Measurements from ENCODE around the gene MSRB1. TPM values are rescaled to one million over a fixed set of nuclear protein-coding genes. Genes with fewer than 3 reads are reported as not detected.

The MSRB1 gene
- total and polyA plus RNA-seq, 2 of the 8 experiments (the other 6 are each of a cell fraction or from before 2014, with no cell fraction given), result 28.2 to 51.4 TPM

- no peak for FAIRE-seq
- POLR2A ChIA-PET (ENCODE audit: partially characterized antibody), result interaction anchor here (0.8 to 11.7 kb wide), 2 partner anchors 22 to 111 kb away, joined by 3 to 336 read pairs; partner anchors contain the start of genes FAHD1, NDUFB10, RNF151 and RPL3L
- CTCF ChIA-PET (ENCODE audit: partially characterized antibody), result no interaction called here
Measured at GRCh38 chr16:1938316-1938715, 4.7 kb downstream of the MSRB1 start.

More at GRCh38 chr16:1938316-1938715, 4.7 kb downstream of the MSRB1 start:
- peaks cover 0 to 4% of the 10 kb centered on the region in 2 experiments for H4K20me1 ChIP-seq (replicated peaks in 1 of 2; ENCODE audit: control insufficient read depth in 1 of 2, insufficient read depth in 2 of 2, low read length in 2 of 2)
- no peak overlapping the region for H3K23ac ChIP-seq (ENCODE audit: insufficient read length)
- H2AFZ ChIP-seq (ENCODE audit: low read length), result no peak overlapping the region
- no peak overlapping the region for H2AK5ac ChIP-seq (ENCODE audit: low read depth, low read length)
- no peak overlapping the region for H3K9ac ChIP-seq (replicated peaks in 1 of 4; ENCODE audit: extremely low read depth in 1 of 4, low read depth in 3 of 4, low read length in 3 of 4)
- H2BK120ac ChIP-seq (replicated peaks; ENCODE audit: low read depth, low read length), result no peak overlapping the region
- no peak overlapping the region for H3K4ac ChIP-seq (replicated peaks; ENCODE audit: insufficient read length, low read depth, low read length)
- H3K27ac ChIP-seq (ENCODE audit: low read depth, low read length), result no peak overlapping the region
- H2BK20ac ChIP-seq (ENCODE audit: low read length), result no peak overlapping the region
- H3K56ac ChIP-seq (replicated peaks; ENCODE audit: insufficient read length, low read depth, low read length), result no peak overlapping the region
- no peaks in the 10 kb centered on the region for H3K79me2 ChIP-seq (ENCODE audit: control insufficient read depth in 1 of 2, insufficient read depth in 2 of 2, low read length in 2 of 2)
- peaks cover 0 to 2% (median 0%) of the 10 kb centered on the region in 4 experiments; a peak in 1 of 7 replicates for H3K27me3 ChIP-seq (replicated peaks in 1 of 4; ENCODE audit: control insufficient read depth in 3 of 4, extremely low read depth in 1 of 4, insufficient read depth in 3 of 4, low read length in 3 of 4)
- no peak for DNase-seq (ENCODE audit: low read depth in 1 of 2, low spot score in 2 of 2)
- no peaks in the 10 kb centered on the region for H3K9me3 ChIP-seq (ENCODE audit: insufficient read depth in 2 of 2, low read depth in 1 of 2, low read length in 1 of 2)
- H3K18ac ChIP-seq (ENCODE audit: extremely low read depth, low read length), result no peak overlapping the region
- H3K4me1 ChIP-seq (replicated peaks in 1 of 4; ENCODE audit: control insufficient read depth in 3 of 4, insufficient read depth in 4 of 4, low read length in 3 of 4), result peaks cover 0 to 8% (median 6%) of the 10 kb centered on the region in 4 experiments; a peak in 5 of 7 replicates
- H2BK15ac ChIP-seq (ENCODE audit: low read length), result no peak overlapping the region
- H4K91ac ChIP-seq (replicated peaks; ENCODE audit: insufficient read length, low read length), result no peak overlapping the region
- no peak overlapping the region for H2BK12ac ChIP-seq (ENCODE audit: low read depth, low read length)
- no peak overlapping the region for H3K4me2 ChIP-seq (ENCODE audit: insufficient read depth in 1 of 2, low read depth in 2 of 2, low read length in 2 of 2)
- H4K8ac ChIP-seq (ENCODE audit: extremely low read depth, insufficient read depth, low read length), result no peak overlapping the region
- H3K79me1 ChIP-seq (ENCODE audit: low read depth, low read length), result no peaks in the 10 kb centered on the region
- H2BK5ac ChIP-seq (ENCODE audit: low read depth, low read length), result no peak overlapping the region
- no peak overlapping the region for H3K14ac ChIP-seq (ENCODE audit: insufficient read length)
- no peak overlapping the region for H3K4me3 ChIP-seq (ENCODE audit: extremely low read depth in 1 of 4, insufficient read depth in 2 of 4, low read depth in 3 of 4, low read length in 4 of 4)
- H3K36me3 ChIP-seq (ENCODE audit: control insufficient read depth in 2 of 4, insufficient read depth in 4 of 4, low read length in 3 of 4), result peaks cover 4 to 12% (median 8%) of the 10 kb centered on the region in 4 experiments; a peak in 5 of 8 replicates
- peaks cover 6% of the 10 kb centered on the region; the same call in 1 of the 2 replicates for H3K23me2 ChIP-seq (ENCODE audit: low read depth, low read length)
- no peak overlapping the region for H4K5ac ChIP-seq (ENCODE audit: insufficient read length, low read depth, low read length)
- TF ChIP-seq EZH2 (IDR thresholded peaks at IDR 0.05; ENCODE audit: low read depth, low read length, severe bottlenecking) (no peak), SP4 (IDR thresholded peaks at IDR 0.05; ENCODE audit: low read length) (no peak), SAP30 (IDR thresholded peaks at IDR 0.05; ENCODE audit: insufficient read depth, insufficient replicate concordance, low read length) (no peak)
- WGBS, 2 experiments (ENCODE audit: extremely low coverage in 1 of 2, insufficient coverage in 1 of 2, insufficient read length in 1 of 2, insufficient replicate concordance in 2 of 2, low coverage in 1 of 2, low lambda C conversion rate in 2 of 2, missing lambda C conversion rate in 1 of 2), result 90% methylated on average over 10 of the region's 10 CpGs; no CpG with 5 or more reads in 1 of the 2 experiments

Data from H1 (cell line).